Stomach (tissue), 9 donors: ENCODE data around the gene MOV10L1. TPM values are rescaled to one million over a fixed set of nuclear protein-coding genes. Genes with fewer than 3 reads are reported as not detected.
"Not testable (repeated sequence)": the region's sequence is repeated elsewhere in the genome, so short reads cannot be mapped to it uniquely, and the experiment has no call there.

Experiments
- DNase-seq, 2 donors: peaks; one replicate each; pipeline versions ENCODE4 v3.0.0 to v3.0.0-alpha.2; 2013 to 2019
- H3K27ac ChIP-seq, 5 donors: fragments of 200-600 bp in 4 of 5; sonication (generic) in 4 of 5; one replicate each; pipeline ENCODE4 v1.5.1; 2013 to 2019; ENCODE audit warnings: mild to moderate bottlenecking in 1 of 5, moderate library complexity in 1 of 5
- H3K27me3 ChIP-seq, 3 donors: fragments of 200-600 bp; sonication (generic); one replicate each; pipeline ENCODE4 v1.5.1; 2017 to 2019; ENCODE audit warnings: mixed run types in 1 of 3
- H3K36me3 ChIP-seq, 4 donors: fragments of 200-600 bp; sonication (generic); 1 replicate in 3 of 4; 2 replicates in 1 of 4; pipeline ENCODE4 v1.5.1; 2016 to 2019
- H3K4me1 ChIP-seq, 4 donors: fragments of 200-600 bp; sonication (generic); one replicate each; pipeline ENCODE4 v1.5.1; 2016 to 2019
- H3K4me3 ChIP-seq, 4 donors: fragments of 200-600 bp; sonication (generic) in 3 of 4; one replicate each; pipeline ENCODE4 v1.5.1; 2016 to 2019; ENCODE audit warnings: mild to moderate bottlenecking in 1 of 4
- H3K9me3 ChIP-seq, 4 donors: fragments of 200-600 bp; sonication (generic); one replicate each; pipeline ENCODE4 v1.5.1; 2016 to 2019
- EP300 ChIP-seq: sonication (generic); formaldehyde crosslinking; IDR thresholded peaks from one replicate; pipeline ENCODE4 v1.6.1; 2017; ENCODE audit warnings: antibody characterized with exemption
- POLR2A ChIP-seq, 4 donors: fragments of 450-650 bp; IDR thresholded peaks; one replicate each; pipeline ENCODE4 v1.6.1; 2016; ENCODE audit warnings: antibody characterized with exemption in 4 of 4, control low read depth in 2 of 4, mild to moderate bottlenecking in 1 of 4, moderate library complexity in 1 of 4
- POLR2AphosphoS5 ChIP-seq, 3 donors: sonication (generic); formaldehyde crosslinking; IDR thresholded peaks; one replicate each; pipeline ENCODE4 v1.6.1; 2016; ENCODE audit warnings: antibody characterized with exemption in 3 of 3
- WGBS, 5 donors: extraction: QIAGEN DNeasy Blood & Tissue Kit in 3 of 5; methylation state at CpG; one replicate each; pipeline versions ENCODE4 v1.1.5 to v1.1.7; 2013 to 2018; 5-methylcytosine and 5-hydroxymethylcytosine counted together
- intact Hi-C: fragments of 100-400 bp; cut with DNase I; formaldehyde crosslinking; loops from one replicate; pipeline ENCODE4 v1.15.1; 2023; ENCODE audit warnings: low total_unique reads
- polyA plus RNA-seq, 3 donors: library from polyadenylated mRNA; stranded (reverse); fragments of 200-250 nt; gene quantifications; one replicate each; pipeline ENCODE4 v1.2.3, GENCODE V29; 2013
- total RNA-seq, 5 donors: library from RNA; depleted of rRNA; stranded (reverse); fragments of >200 nt; gene quantifications; one replicate each; pipeline versions ENCODE4 v1.1.0 to v1.2.3, GENCODE V29; 2014 to 2016
- TF ChIP-seq, protein P1 (sequence below), 7 experiments: fragments of 450-650 bp in 4 of 7; fragments of 200-600 bp in 3 of 7; sonication (generic) in 3 of 7; IDR thresholded peaks; one replicate each; pipeline ENCODE4 v1.5.1; 2016 to 2019; ENCODE audit warnings: antibody characterized with exemption in 7 of 7, control low read depth in 2 of 7, mild to moderate bottlenecking in 1 of 7
- donor health status: healthy with polysubstance abuse.
- donor health status: Bipolar disorder and iron deficiency.
- donor health status: healthy.

Gene MOV10L1
- total and polyA plus RNA-seq, 8 donors = 0.12 to 2.8 (median 0.46) TPM; not detected in 3

GRCh38 chr22:50146439-50147238 is 56.8 kb downstream of the MOV10L1 start:
- H3K4me1 ChIP-seq = peaks cover 6 to 14% (median 9%) of the 10 kb centered on the region in 4 donors
- no peak overlapping the region for H3K4me3 ChIP-seq
- TF ChIP-seq EP300 = no peak
- TF ChIP-seq POLR2AphosphoS5 (IDR thresholded peaks at IDR 0.05) = no peak
- no peak for TF ChIP-seq POLR2A (IDR thresholded peaks at IDR 0.05)
- TF ChIP-seq, protein P1, sequence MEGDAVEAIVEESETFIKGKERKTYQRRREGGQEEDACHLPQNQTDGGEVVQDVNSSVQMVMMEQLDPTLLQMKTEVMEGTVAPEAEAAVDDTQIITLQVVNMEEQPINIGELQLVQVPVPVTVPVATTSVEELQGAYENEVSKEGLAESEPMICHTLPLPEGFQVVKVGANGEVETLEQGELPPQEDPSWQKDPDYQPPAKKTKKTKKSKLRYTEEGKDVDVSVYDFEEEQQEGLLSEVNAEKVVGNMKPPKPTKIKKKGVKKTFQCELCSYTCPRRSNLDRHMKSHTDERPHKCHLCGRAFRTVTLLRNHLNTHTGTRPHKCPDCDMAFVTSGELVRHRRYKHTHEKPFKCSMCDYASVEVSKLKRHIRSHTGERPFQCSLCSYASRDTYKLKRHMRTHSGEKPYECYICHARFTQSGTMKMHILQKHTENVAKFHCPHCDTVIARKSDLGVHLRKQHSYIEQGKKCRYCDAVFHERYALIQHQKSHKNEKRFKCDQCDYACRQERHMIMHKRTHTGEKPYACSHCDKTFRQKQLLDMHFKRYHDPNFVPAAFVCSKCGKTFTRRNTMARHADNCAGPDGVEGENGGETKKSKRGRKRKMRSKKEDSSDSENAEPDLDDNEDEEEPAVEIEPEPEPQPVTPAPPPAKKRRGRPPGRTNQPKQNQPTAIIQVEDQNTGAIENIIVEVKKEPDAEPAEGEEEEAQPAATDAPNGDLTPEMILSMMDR (IDR thresholded peaks at IDR 0.05) = peak in 5 of 7 experiments; percentile 53 to 77 (median 76)
- H3K27ac ChIP-seq = no peak overlapping the region
- intact Hi-C loops = no loop called here
- H3K9me3 ChIP-seq = no peaks in the 10 kb centered on the region
- DNase-seq = peak; percentile 68 to 90
- peaks cover 0 to 14% (median 7%) of the 10 kb centered on the region in 3 donors for H3K27me3 ChIP-seq
- 30 to 37% (median 36%) methylated on average over 22 to 27 of the region's 27 CpGs for WGBS, 5 donors
- no peaks in the 10 kb centered on the region for H3K36me3 ChIP-seq

DNA sequence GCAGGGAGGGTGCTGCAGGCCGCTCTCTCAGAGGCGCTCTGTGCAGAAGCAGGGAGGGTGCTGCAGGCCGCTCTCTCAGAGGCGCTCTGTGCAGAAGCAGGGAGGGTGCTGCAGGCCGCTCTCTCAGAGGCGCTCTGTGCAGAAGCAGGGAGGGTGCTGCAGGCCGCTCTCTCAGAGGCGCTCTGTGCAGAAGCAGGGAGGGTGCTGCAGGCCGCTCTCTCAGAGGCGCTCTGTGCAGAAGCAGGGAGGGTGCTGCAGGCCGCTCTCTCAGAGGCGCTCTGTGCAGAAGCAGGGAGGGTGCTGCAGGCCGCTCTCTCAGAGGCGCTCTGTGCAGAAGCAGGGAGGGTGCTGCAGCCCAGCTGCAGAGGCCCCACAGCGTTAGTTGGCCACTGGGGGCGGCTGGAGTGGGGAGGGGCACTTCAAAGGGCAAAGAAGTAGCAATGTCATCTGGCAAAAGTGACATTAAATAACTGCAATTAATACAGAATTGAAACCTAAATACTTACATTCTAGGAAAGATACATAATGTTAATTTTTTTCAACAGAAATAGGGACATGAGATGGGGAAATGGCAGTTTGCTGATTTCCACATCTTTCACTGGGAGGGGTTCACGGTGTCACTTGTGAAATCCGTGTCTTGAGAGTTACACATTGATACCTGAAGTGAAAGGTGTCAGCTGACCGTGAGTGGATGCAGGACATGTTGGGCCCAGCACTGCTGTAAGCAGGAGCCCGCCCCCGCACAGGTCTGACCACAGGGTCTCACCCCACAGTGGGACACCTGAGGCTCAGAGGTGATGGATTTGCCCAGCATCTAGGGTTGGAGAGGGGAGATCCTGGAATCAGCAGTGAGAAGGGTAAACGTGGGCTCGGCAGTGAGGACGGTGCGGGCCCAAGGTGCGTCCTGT is 57.7 kb downstream of the MOV10L1 start:
- DNase-seq, H3K9me3 ChIP-seq, H3K4me3 ChIP-seq, H3K4me1 ChIP-seq, intact Hi-C loops, H3K27ac ChIP-seq, H3K36me3 ChIP-seq: not testable (repeated sequence)
- H3K27me3 ChIP-seq = peaks cover 0 to 13% (median 7%) of the 10 kb centered on the region in 3 donors
- 72 to 89% (median 85%) methylated on average over 12 to 14 of the region's 26 CpGs for WGBS, 5 donors

- H3K27ac ChIP-seq = no peak overlapping the region
- peaks cover 0 to 13% (median 7%) of the 10 kb centered on the region in 3 donors for H3K27me3 ChIP-seq
- no peaks in the 10 kb centered on the region for H3K9me3 ChIP-seq
- H3K4me1 ChIP-seq = peaks cover 0 to 7% (median 4%) of the 10 kb centered on the region in 4 donors
- no peaks in the 10 kb centered on the region for H3K36me3 ChIP-seq
- H3K4me3 ChIP-seq = no peak overlapping the region
- intact Hi-C loops = no loop called here
- TF ChIP-seq POLR2A (IDR thresholded peaks at IDR 0.05) (no peak), POLR2AphosphoS5 (IDR thresholded peaks at IDR 0.05) (no peak)
- TF ChIP-seq, protein P1 (IDR thresholded peaks at IDR 0.05) = no peak
- 84 to 92% (median 91%) methylated on average over 11 to 12 of the region's 12 CpGs for WGBS, 5 donors
- DNase-seq = no peak
Observed at GRCh38 chr22:50148166-50148500, 58.3 kb downstream of the MOV10L1 start.

DNA sequence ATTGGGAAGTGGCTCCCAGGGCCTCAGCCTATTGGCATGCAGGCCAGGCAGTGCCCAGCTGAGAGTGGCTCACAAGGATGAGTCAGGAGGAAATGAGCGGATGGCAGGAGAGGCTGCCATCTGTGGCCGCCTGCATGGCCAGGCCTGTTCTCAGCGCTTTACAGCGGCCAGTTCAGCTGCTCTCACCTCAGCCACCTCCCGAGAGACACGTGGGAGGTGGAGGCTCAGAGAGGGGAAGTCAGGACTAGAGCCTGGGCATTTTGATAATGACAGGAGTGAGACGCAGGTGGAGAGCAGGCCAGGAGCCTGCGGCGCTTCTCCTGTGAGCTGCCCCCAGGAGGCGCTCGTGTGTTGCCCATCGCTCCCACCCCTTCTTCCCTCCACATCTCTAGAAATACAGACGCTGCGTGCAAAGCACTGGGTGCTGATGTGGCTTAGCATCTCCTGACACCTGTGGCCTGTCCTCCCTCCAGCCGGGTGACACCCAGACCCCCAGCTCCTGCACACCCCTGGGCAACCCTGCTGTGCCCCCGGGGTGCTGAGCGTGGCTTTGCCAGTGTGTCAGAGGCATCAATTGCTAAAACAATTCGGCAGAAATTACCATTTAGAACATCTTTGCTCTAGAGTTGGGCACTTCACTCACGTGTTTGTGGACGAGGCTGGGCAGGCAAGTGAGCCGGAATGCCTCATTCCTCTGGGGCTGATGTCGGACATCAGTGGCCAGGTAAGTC is 59.4 kb downstream of the MOV10L1 start:
- DNase-seq = peak; percentile 78 to 86
- 27 to 48% (median 31%) methylated on average over 22 of the region's 22 CpGs for WGBS, 5 donors
- no peak overlapping the region for H3K27ac ChIP-seq
- H3K4me1 ChIP-seq = peaks cover 0 to 7% (median 4%) of the 10 kb centered on the region in 4 donors
- TF ChIP-seq, protein P1 (IDR thresholded peaks at IDR 0.05) = peak in 5 of 7 experiments; percentile 62 to 82 (median 73)
- no peak for TF ChIP-seq POLR2A (IDR thresholded peaks at IDR 0.05)
- H3K4me3 ChIP-seq = no peak overlapping the region
- no peaks in the 10 kb centered on the region for H3K36me3 ChIP-seq
- intact Hi-C loops = no loop called here
- H3K9me3 ChIP-seq = no peaks in the 10 kb centered on the region
- peaks cover 0 to 9% (median 7%) of the 10 kb centered on the region in 3 donors for H3K27me3 ChIP-seq
